H1 (cell line): Measurements from ENCODE around the gene IL17D. TPM values are rescaled to one million over a fixed set of nuclear protein-coding genes. Genes with fewer than 3 reads are reported as not detected.

ENCODE experiments used
- BACH1 ChIP-seq: IDR thresholded peaks from 2 replicates; pipeline ENCODE4 v1.6.1; 2012; ENCODE audit warnings: low read length, improper control_type of control experiment
- CHD2 ChIP-seq: IDR thresholded peaks from 2 replicates; pipeline ENCODE4 v1.6.1; 2012; ENCODE audit warnings: low read length, improper control_type of control experiment
- CTBP2 ChIP-seq: IDR thresholded peaks from 2 replicates; pipeline ENCODE4 v1.7.0; 2011; ENCODE audit warnings: borderline replicate concordance, mild to moderate bottlenecking, moderate library complexity, mixed read lengths, low read length; ENCODE audit not compliant: insufficient read depth, insufficient read length
- EGR1 ChIP-seq: IDR thresholded peaks from 2 replicates; pipeline ENCODE4 v1.6.1; 2011; ENCODE audit warnings: low read depth, low read length, borderline replicate concordance
- POU5F1 ChIP-seq: IDR thresholded peaks from 2 replicates; pipeline ENCODE4 v1.6.1; 2011; ENCODE audit warnings: low read depth, mild to moderate bottlenecking, low read length, moderate library complexity
- RXRA ChIP-seq: IDR thresholded peaks from 2 replicates; pipeline ENCODE4 v1.6.1; 2011; ENCODE audit warnings: low read depth, mild to moderate bottlenecking, low read length, moderate library complexity; ENCODE audit not compliant: insufficient read depth
- SAP30 ChIP-seq: fragments of 300-600 bp; sonication (generic); IDR thresholded peaks from 2 replicates; pipeline ENCODE4 v1.7.1; 2012; ENCODE audit warnings: low read length, moderate library complexity, mild to moderate bottlenecking, inconsistent platforms; ENCODE audit not compliant: insufficient read depth, insufficient replicate concordance
- SP2 ChIP-seq: IDR thresholded peaks from 2 replicates; pipeline ENCODE4 v1.6.1; 2012; ENCODE audit warnings: mild to moderate bottlenecking, low read length, inconsistent platforms
- TBP ChIP-seq: IDR thresholded peaks from 2 replicates; pipeline ENCODE4 v1.6.1; 2011; ENCODE audit warnings: low read depth, low read length, improper control_type of control experiment
- polyA plus RNA-seq, 7 experiments: library from polyadenylated mRNA; depleted of rRNA in 3 of 7; stranded (reverse) in 5 of 7; unstranded in 2 of 7; fragments of >200 nt in 5 of 7; fragments of 200-250 nt in 2 of 7; gene quantifications; 1 replicate in 5 of 7; 2 replicates in 1 of 7; 4 replicates in 1 of 7; pipeline versions ENCODE4 v1.2.1 to v1.2.3, GENCODE V29; 2011 to 2013; ENCODE audit warnings: missing spikeins in 2 of 7, mixed read lengths in 2 of 7
- total RNA-seq: library from RNA; stranded (reverse); fragmentation: NEBNext Ultra II Directional; extraction: Animal tissue kit (Norgen Biotek cat#: 25700); gene quantifications from 2 replicates; pipeline ENCODE4 v1.2.1, GENCODE V29; 2021
- TF ChIP-seq, protein P1 (sequence below): fragments of 300-600 bp; sonication (generic); IDR thresholded peaks from 2 replicates; pipeline ENCODE4 v1.7.1; 2012; ENCODE audit warnings: low read length, moderate library complexity, mild to moderate bottlenecking, inconsistent platforms; ENCODE audit not compliant: insufficient replicate concordance

Gene IL17D
- total and polyA plus RNA-seq, 2 of the 8 experiments (the other 6 are each of a cell fraction or from before 2014, with no cell fraction given): 0.56 to 0.59 TPM

DNA sequence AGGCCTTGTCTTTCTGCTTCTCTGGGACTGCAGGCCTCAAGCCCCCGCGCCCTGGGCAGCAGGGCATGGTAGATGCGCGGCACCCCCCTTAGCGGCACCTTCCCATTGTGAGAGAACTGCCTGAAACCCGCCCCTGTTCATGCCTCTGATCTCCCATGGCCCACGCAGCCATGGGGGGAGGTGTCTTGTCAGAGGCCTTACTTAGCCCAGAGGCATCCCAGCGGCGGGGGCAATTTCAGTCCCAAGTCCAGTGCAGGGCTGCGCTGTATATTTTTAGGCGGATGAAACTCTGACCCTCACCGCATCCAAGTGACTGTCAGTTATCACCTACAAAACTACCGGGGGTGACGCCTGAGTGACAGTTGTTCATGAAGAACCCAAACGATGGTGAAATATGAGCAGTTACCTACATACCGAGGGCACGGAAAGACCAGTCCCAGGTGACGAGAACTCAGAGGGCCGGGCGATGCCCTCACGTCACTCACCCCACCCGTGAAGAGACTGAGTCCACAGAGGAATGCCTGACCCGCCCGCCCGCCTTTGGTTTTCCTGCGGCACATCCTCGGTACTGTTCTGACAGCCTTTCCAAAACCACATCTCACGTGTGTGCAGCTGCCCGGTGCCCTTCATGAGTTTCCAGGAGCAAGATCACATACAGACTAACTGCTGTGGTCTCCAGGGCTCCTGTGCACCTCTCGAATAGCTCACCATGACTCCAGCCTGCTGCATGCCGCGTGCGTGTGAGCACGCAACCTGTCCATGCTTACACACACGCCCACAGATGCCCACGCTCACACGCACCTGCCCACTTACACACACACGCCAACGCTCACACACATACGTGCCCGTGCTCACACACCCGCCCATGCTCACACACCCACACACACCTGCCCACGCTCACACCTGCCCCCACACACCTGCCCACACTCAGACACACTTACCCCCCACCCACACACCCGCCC, 14.4 kb downstream of the IL17D start (continued):
- TF ChIP-seq, protein P1, sequence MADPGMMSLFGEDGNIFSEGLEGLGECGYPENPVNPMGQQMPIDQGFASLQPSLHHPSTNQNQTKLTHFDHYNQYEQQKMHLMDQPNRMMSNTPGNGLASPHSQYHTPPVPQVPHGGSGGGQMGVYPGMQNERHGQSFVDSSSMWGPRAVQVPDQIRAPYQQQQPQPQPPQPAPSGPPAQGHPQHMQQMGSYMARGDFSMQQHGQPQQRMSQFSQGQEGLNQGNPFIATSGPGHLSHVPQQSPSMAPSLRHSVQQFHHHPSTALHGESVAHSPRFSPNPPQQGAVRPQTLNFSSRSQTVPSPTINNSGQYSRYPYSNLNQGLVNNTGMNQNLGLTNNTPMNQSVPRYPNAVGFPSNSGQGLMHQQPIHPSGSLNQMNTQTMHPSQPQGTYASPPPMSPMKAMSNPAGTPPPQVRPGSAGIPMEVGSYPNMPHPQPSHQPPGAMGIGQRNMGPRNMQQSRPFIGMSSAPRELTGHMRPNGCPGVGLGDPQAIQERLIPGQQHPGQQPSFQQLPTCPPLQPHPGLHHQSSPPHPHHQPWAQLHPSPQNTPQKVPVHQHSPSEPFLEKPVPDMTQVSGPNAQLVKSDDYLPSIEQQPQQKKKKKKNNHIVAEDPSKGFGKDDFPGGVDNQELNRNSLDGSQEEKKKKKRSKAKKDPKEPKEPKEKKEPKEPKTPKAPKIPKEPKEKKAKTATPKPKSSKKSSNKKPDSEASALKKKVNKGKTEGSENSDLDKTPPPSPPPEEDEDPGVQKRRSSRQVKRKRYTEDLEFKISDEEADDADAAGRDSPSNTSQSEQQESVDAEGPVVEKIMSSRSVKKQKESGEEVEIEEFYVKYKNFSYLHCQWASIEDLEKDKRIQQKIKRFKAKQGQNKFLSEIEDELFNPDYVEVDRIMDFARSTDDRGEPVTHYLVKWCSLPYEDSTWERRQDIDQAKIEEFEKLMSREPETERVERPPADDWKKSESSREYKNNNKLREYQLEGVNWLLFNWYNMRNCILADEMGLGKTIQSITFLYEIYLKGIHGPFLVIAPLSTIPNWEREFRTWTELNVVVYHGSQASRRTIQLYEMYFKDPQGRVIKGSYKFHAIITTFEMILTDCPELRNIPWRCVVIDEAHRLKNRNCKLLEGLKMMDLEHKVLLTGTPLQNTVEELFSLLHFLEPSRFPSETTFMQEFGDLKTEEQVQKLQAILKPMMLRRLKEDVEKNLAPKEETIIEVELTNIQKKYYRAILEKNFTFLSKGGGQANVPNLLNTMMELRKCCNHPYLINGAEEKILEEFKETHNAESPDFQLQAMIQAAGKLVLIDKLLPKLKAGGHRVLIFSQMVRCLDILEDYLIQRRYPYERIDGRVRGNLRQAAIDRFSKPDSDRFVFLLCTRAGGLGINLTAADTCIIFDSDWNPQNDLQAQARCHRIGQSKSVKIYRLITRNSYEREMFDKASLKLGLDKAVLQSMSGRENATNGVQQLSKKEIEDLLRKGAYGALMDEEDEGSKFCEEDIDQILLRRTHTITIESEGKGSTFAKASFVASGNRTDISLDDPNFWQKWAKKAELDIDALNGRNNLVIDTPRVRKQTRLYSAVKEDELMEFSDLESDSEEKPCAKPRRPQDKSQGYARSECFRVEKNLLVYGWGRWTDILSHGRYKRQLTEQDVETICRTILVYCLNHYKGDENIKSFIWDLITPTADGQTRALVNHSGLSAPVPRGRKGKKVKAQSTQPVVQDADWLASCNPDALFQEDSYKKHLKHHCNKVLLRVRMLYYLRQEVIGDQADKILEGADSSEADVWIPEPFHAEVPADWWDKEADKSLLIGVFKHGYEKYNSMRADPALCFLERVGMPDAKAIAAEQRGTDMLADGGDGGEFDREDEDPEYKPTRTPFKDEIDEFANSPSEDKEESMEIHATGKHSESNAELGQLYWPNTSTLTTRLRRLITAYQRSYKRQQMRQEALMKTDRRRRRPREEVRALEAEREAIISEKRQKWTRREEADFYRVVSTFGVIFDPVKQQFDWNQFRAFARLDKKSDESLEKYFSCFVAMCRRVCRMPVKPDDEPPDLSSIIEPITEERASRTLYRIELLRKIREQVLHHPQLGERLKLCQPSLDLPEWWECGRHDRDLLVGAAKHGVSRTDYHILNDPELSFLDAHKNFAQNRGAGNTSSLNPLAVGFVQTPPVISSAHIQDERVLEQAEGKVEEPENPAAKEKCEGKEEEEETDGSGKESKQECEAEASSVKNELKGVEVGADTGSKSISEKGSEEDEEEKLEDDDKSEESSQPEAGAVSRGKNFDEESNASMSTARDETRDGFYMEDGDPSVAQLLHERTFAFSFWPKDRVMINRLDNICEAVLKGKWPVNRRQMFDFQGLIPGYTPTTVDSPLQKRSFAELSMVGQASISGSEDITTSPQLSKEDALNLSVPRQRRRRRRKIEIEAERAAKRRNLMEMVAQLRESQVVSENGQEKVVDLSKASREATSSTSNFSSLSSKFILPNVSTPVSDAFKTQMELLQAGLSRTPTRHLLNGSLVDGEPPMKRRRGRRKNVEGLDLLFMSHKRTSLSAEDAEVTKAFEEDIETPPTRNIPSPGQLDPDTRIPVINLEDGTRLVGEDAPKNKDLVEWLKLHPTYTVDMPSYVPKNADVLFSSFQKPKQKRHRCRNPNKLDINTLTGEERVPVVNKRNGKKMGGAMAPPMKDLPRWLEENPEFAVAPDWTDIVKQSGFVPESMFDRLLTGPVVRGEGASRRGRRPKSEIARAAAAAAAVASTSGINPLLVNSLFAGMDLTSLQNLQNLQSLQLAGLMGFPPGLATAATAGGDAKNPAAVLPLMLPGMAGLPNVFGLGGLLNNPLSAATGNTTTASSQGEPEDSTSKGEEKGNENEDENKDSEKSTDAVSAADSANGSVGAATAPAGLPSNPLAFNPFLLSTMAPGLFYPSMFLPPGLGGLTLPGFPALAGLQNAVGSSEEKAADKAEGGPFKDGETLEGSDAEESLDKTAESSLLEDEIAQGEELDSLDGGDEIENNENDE: no peak
- TF ChIP-seq CTBP2 (no peak), BACH1 (no peak), RXRA (no peak), POU5F1 (no peak), TBP (no peak), SAP30 (no peak), SP2 (no peak), EGR1 (no peak), CHD2 (no peak)
